K562 (cell line): ENCODE data around the gene SMG6. TPM values are rescaled to one million over a fixed set of nuclear protein-coding genes. Genes with fewer than 3 reads are reported as not detected.

Source experiments
- AFF1 ChIP-seq, 2 experiments: fragments of 450-650 bp; IDR thresholded peaks; 2 replicates each; pipeline ENCODE4 v1.6.1; 2018; ENCODE audit warnings: mild to moderate bottlenecking in 2 of 2, low read depth in 1 of 2; ENCODE audit not compliant: partially characterized antibody in 2 of 2
- BCOR ChIP-seq: fragments of 450-650 bp; IDR thresholded peaks from 2 replicates; pipeline ENCODE4 v1.6.1; 2016
- DPF2 ChIP-seq: fragments of 450-650 bp; IDR thresholded peaks from 2 replicates; pipeline ENCODE4 v1.6.1; 2016
- FOXK1 ChIP-seq: sonication (generic); formaldehyde crosslinking; IDR thresholded peaks from 2 replicates; pipeline ENCODE4 v1.8.0; 2022; ENCODE audit warnings: missing genetic modification reagents, mild to moderate bottlenecking, borderline replicate concordance
- FUS ChIP-seq: fragments of 200-400 bp; formaldehyde crosslinking; optimal IDR thresholded peaks from 2 replicates; pipeline ENCODE3; 2017; ENCODE audit warnings: low read depth, low read length
- HBP1 ChIP-seq: fragments of 450-650 bp; formaldehyde crosslinking; IDR thresholded peaks from 2 replicates; pipeline ENCODE4 v1.4.0; 2022; ENCODE audit warnings: missing genetic modification characterization
- HDGF ChIP-seq: fragments of 450-650 bp; IDR thresholded peaks from 2 replicates; pipeline ENCODE4 v1.6.1; 2016
- HINFP ChIP-seq: fragments of 450-650 bp; conservative IDR thresholded peaks from 2 replicates; pipeline ENCODE4 v1.6.1; 2016; ENCODE audit warnings: missing genetic modification characterization, low read depth, mild to moderate bottlenecking, control low read depth, missing compliant biosample characterization
- MLLT1 ChIP-seq, 2 experiments: fragments of 450-650 bp; IDR thresholded peaks; 2 replicates each; pipeline ENCODE4 v1.6.1; 2016
- RAD21 ChIP-seq, 2 experiments: fragments of 250-450 bp in 1 of 2; fragments of 450-650 bp in 1 of 2; sonication (Bioruptor Pico) in 1 of 2; formaldehyde crosslinking in 1 of 2; IDR thresholded peaks in 1 of 2; conservative IDR thresholded peaks in 1 of 2; 2 replicates each; pipeline versions ENCODE4 v1.4.0 to v1.8.0; 2020 to 2022; ENCODE audit warnings: mild to moderate bottlenecking in 2 of 2, moderate library complexity in 1 of 2
- SUPT5H ChIP-seq: fragments of 450-650 bp; IDR thresholded peaks from 2 replicates; pipeline ENCODE4 v1.6.1; 2016
- TRIM24 ChIP-seq, 2 experiments: fragments of 450-650 bp; IDR thresholded peaks; 2 replicates each; pipeline ENCODE4 v1.6.1; 2016
- ZFX ChIP-seq: sonication (generic); formaldehyde crosslinking; IDR thresholded peaks from 2 replicates; pipeline ENCODE4 v1.8.0; 2022; ENCODE audit warnings: mild to moderate bottlenecking, missing genetic modification reagents, moderate library complexity
- polyA plus RNA-seq, 8 experiments: library from polyadenylated mRNA; depleted of rRNA in 4 of 8; stranded (reverse) in 5 of 8; unstranded in 3 of 8; fragments of >200 nt; fragmentation: Nextera tagmentation in 2 of 8; fragmentation: Illumina TruSeq in 1 of 8; extraction: Ambion mirVana in 2 of 8; extraction: Trizol in 1 of 8; gene quantifications; 2 replicates each; pipeline versions ENCODE4 v1.2.1 to v1.2.3, GENCODE V29; 2011 to 2014; ENCODE audit warnings: inconsistent platforms in 1 of 8, missing spikeins in 1 of 8
- total RNA-seq, 7 experiments: library from RNA; depleted of rRNA in 6 of 7; stranded (reverse); fragments of >200 nt in 6 of 7; fragmentation: Illumina TruSeq in 2 of 7; extraction: Trizol in 2 of 7; gene quantifications; 2 replicates each; pipeline versions ENCODE4 v1.2.1 to v1.2.3, GENCODE V29; 2011 to 2021; ENCODE audit warnings: low replicate concordance in 1 of 7
- TF ChIP-seq, protein P1 (sequence below): sonication (generic); formaldehyde crosslinking; IDR thresholded peaks from 2 replicates; pipeline ENCODE4 v1.8.1; 2023; ENCODE audit warnings: missing genetic modification reagents, mild to moderate bottlenecking, borderline replicate concordance

Gene SMG6
- total and polyA plus RNA-seq, 9 of the 15 experiments (the other 6 are each of a cell fraction or from before 2014, with no cell fraction given): 0.44 to 13.9 (median 6.0) TPM

DNA sequence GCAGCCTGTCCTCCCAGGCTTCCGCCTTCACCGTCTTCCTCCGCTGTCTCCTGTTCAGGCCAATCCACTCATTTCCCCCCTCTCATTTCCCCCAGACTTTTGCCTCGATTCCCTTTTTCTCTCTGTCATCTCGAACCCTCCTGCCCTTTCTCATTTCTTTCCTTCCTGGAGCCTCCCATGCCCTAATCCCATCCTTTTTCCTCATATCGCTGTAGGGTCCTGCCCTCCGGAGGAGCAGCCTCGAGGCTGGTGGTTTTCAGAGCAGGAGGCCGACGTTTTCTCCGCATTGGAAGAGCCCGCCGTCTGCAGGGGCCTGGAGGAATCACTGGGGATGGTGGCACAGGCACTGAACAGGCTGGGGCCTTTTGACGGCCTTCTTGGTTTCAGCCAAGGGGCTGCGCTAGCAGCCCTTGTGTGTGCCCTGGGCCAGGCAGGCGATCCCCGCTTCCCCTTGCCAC is 261.2 kb downstream of the SMG6 start (continued):
- TF ChIP-seq AFF1 (IDR thresholded peaks at IDR 0.05; ENCODE audit: low read depth in 1 of 2, partially characterized antibody in 2 of 2) (peak in 1 of 2 experiments; percentile 43), FOXK1 (CRISPR knock-in tag) (0 out of 2 replicates have a peak, but pooled peaks have one; percentile 19), SUPT5H (peak; percentile 58; the same call in 1 of the 2 replicates), HDGF (0 out of 2 replicates have a peak, but pooled peaks have one; percentile 65), DPF2 (0 out of 2 replicates have a peak, but pooled peaks have one; percentile 34), FUS (no peak), HBP1 (CRISPR knock-in tag) (peak; percentile 27; the same call in 1 of the 2 replicates), TRIM24 (IDR thresholded peaks at IDR 0.05) (0 out of 4 replicates have a peak, but pooled peaks of 1 of the 2 experiments have one; percentile 5), HINFP (tag) (0 out of 2 replicates have a peak, but pooled peaks have one; percentile 9), MLLT1 (IDR thresholded peaks at IDR 0.05) (0 out of 4 replicates have a peak, but pooled peaks have one; percentile 36 to 40), RAD21 (CRISPR knock-in tag; conservative IDR thresholded peaks at IDR 0.05 in 1 of 2, IDR thresholded peaks at IDR 0.05 in 1 of 2) (peak in 1 of 2 experiments; percentile 37; a peak in 2 of 4 replicates), ZFX (CRISPR knock-in tag) (peak; percentile 52; the same call in 1 of the 2 replicates), BCOR (peak; percentile 50; the same call in 1 of the 2 replicates)
- TF ChIP-seq, protein P1, sequence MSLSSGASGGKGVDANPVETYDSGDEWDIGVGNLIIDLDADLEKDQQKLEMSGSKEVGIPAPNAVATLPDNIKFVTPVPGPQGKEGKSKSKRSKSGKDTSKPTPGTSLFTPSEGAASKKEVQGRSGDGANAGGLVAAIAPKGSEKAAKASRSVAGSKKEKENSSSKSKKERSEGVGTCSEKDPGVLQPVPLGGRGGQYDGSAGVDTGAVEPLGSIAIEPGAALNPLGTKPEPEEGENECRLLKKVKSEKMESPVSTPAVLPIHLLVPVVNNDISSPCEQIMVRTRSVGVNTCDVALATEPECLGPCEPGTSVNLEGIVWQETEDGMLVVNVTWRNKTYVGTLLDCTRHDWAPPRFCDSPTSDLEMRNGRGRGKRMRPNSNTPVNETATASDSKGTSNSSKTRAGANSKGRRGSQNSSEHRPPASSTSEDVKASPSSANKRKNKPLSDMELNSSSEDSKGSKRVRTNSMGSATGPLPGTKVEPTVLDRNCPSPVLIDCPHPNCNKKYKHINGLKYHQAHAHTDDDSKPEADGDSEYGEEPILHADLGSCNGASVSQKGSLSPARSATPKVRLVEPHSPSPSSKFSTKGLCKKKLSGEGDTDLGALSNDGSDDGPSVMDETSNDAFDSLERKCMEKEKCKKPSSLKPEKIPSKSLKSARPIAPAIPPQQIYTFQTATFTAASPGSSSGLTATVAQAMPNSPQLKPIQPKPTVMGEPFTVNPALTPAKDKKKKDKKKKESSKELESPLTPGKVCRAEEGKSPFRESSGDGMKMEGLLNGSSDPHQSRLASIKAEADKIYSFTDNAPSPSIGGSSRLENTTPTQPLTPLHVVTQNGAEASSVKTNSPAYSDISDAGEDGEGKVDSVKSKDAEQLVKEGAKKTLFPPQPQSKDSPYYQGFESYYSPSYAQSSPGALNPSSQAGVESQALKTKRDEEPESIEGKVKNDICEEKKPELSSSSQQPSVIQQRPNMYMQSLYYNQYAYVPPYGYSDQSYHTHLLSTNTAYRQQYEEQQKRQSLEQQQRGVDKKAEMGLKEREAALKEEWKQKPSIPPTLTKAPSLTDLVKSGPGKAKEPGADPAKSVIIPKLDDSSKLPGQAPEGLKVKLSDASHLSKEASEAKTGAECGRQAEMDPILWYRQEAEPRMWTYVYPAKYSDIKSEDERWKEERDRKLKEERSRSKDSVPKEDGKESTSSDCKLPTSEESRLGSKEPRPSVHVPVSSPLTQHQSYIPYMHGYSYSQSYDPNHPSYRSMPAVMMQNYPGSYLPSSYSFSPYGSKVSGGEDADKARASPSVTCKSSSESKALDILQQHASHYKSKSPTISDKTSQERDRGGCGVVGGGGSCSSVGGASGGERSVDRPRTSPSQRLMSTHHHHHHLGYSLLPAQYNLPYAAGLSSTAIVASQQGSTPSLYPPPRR (CRISPR knock-in tag): no peak
